Suprapubic skin (tissue), 3 donors: ENCODE results near the gene PLXNA2.

Source experiments
- CTCF ChIP-seq, 2 donors: fragments of 200-600 bp in 1 of 2; fragments of 450-650 bp in 1 of 2; sonication (generic) in 1 of 2; IDR thresholded peaks; one replicate each; pipeline ENCODE4 v1.5.1; 2016 to 2019; ENCODE audit warnings: antibody characterized with exemption in 2 of 2, mild to moderate bottlenecking in 1 of 2, moderate library complexity in 1 of 2
- POLR2AphosphoS5 ChIP-seq, 3 donors: sonication (generic); formaldehyde crosslinking; IDR thresholded peaks; one replicate each; pipeline ENCODE4 v1.6.1; 2017; ENCODE audit warnings: antibody characterized with exemption in 3 of 3

DNA sequence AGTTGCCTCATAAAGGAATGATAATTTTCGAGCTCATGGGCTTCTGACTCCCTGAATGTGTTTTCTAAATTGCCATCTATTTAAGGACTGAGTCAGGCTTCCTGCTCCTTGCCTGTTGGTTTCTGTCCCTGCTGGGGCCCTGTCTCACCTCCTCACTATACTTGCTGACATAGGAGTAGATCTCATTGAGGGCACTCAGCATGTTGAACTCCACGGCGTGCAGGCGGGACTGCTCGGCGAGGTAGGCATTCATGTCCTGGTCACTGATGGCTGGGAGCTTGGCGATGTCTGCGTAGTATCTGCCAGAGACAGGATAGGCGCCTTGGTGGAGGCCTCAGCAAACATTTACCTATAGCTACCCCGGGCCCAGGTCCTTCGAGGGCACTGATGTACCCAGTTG, 216.3 kb downstream of the PLXNA2 start:
- TF ChIP-seq CTCF (IDR thresholded peaks at IDR 0.05) (no peak), POLR2AphosphoS5 (IDR thresholded peaks at IDR 0.05) (no peak)
